SK-N-SH treated with all-trans-retinoic acid at 6 μM for 48 hours (cell line): ENCODE results near the gene ADAT3.

Experiments
- ATAC-seq: fragments of 200-7000 bp; cut with Tn5 transposase; 3 replicates; pipeline ENCODE4 v1.9.1; 2020; ENCODE audit warnings: mild to moderate bottlenecking, moderate library complexity
- ARNTL ChIP-seq: fragments of 450-650 bp; formaldehyde crosslinking; IDR thresholded peaks from 2 replicates; pipeline ENCODE4 v1.5.0; 2020; ENCODE audit warnings: low read depth, mild to moderate bottlenecking, moderate library complexity, borderline replicate concordance
- BACH2 ChIP-seq: fragments of 250-450 bp; sonication (Bioruptor Pico); IDR thresholded peaks from 2 replicates; pipeline ENCODE4 v1.9.0; 2021; ENCODE audit warnings: mild to moderate bottlenecking, borderline replicate concordance
- CSDC2 ChIP-seq: fragments of 250-450 bp; sonication (Bioruptor Pico); IDR thresholded peaks from 2 replicates; pipeline ENCODE4 v1.5.0; 2020; ENCODE audit warnings: mild to moderate bottlenecking, moderate library complexity
- ESRRG ChIP-seq: fragments of 250-450 bp; sonication (Bioruptor Pico); IDR thresholded peaks from 2 replicates; pipeline ENCODE4 v1.6.1; 2021; ENCODE audit warnings: mild to moderate bottlenecking
- ISL1 ChIP-seq: fragments of 250-450 bp; sonication (Bioruptor Pico); IDR thresholded peaks from 2 replicates; pipeline ENCODE4 v2.1.2; 2022; ENCODE audit warnings: mild to moderate bottlenecking, moderate library complexity
- OSR1 ChIP-seq: fragments of 250-450 bp; sonication (Bioruptor Pico); IDR thresholded peaks from 2 replicates; pipeline ENCODE4 v1.8.0; 2022; ENCODE audit warnings: moderate library complexity, mild to moderate bottlenecking, inconsistent platforms
- PPARA ChIP-seq: fragments of 250-450 bp; sonication (Bioruptor Pico); IDR thresholded peaks from 2 replicates; pipeline ENCODE4 v1.5.0; 2020; ENCODE audit warnings: mild to moderate bottlenecking, borderline replicate concordance
- SNAI2 ChIP-seq: fragments of 250-450 bp; sonication (Bioruptor Pico); IDR thresholded peaks from 2 replicates; pipeline ENCODE4 v1.5.0; 2020; ENCODE audit warnings: mild to moderate bottlenecking, moderate library complexity
- TCF4 ChIP-seq: fragments of 250-450 bp; sonication (Bioruptor Pico); IDR thresholded peaks from 2 replicates; pipeline ENCODE4 v1.8.0; 2021; ENCODE audit warnings: mild to moderate bottlenecking, moderate library complexity, borderline replicate concordance
- TOX ChIP-seq: fragments of 250-450 bp; sonication (Bioruptor Pico); IDR thresholded peaks from 2 replicates; pipeline ENCODE4 v1.8.0; 2021; ENCODE audit warnings: mild to moderate bottlenecking, moderate library complexity, borderline replicate concordance
- ZC3H10 ChIP-seq: fragments of 250-450 bp; sonication (Bioruptor Pico); IDR thresholded peaks from 2 replicates; pipeline ENCODE4 v1.5.1; 2021; ENCODE audit warnings: mild to moderate bottlenecking, moderate library complexity
- ZFP3 ChIP-seq: fragments of 250-450 bp; sonication (Bioruptor Pico); IDR thresholded peaks from 2 replicates; pipeline ENCODE4 v1.5.0; 2020; ENCODE audit warnings: mild to moderate bottlenecking, moderate library complexity
- ZFP30 ChIP-seq: fragments of 450-650 bp; formaldehyde crosslinking; IDR thresholded peaks from 2 replicates; pipeline ENCODE4 v1.5.0; 2022; ENCODE audit warnings: mild to moderate bottlenecking, moderate library complexity
- ZNF8 ChIP-seq: fragments of 450-650 bp; formaldehyde crosslinking; IDR thresholded peaks from 2 replicates; pipeline ENCODE4 v1.5.0; 2020; ENCODE audit warnings: mild to moderate bottlenecking, moderate library complexity
- TF ChIP-seq, protein P1 (sequence below): fragments of 250-450 bp; sonication (Bioruptor Pico); IDR thresholded peaks from 2 replicates; pipeline ENCODE4 v1.8.0; 2020; ENCODE audit warnings: mild to moderate bottlenecking, moderate library complexity, borderline replicate concordance
- TF ChIP-seq, protein P2 (sequence below): fragments of 250-450 bp; sonication (Bioruptor Pico); IDR thresholded peaks from 2 replicates; pipeline ENCODE4 v1.5.0; 2020; ENCODE audit warnings: mild to moderate bottlenecking, moderate library complexity
- TF ChIP-seq, protein P3 (sequence below): fragments of 250-450 bp; sonication (Bioruptor Pico); IDR thresholded peaks from 2 replicates; pipeline ENCODE4 v1.5.1; 2021; ENCODE audit warnings: mild to moderate bottlenecking, moderate library complexity
- TF ChIP-seq, protein P4 (sequence below): fragments of 250-450 bp; sonication (Bioruptor Pico); IDR thresholded peaks from 2 replicates; pipeline ENCODE4 v1.5.1; 2020; ENCODE audit warnings: low read depth, mild to moderate bottlenecking, moderate library complexity

The ADAT3 gene

GRCh38 chr19:1917926-1918325 lies 12.7 kb downstream of the ADAT3 start:
- ATAC-seq, result no peak

DNA sequence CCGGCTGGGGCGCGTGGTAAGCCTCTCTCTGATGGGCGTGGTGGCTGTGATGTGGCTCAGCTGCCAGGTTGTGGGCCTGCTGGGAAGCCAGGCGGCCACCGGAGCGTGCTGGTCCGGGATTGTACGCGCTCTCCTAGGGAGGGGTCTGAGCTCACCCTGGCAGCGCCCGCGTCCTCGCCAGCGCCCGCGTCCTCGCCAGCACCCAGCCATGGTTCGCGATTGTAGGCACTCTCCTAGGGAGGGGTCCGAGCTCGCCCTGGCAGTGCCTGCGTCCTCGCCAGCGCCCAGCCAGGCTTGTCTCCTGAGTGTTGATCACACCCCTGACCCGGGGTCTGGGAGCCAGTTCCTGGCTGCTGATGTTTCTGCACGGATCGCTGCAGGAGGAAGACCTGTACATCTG lies 13.8 kb downstream of the ADAT3 start:
- TF ChIP-seq, protein P1, sequence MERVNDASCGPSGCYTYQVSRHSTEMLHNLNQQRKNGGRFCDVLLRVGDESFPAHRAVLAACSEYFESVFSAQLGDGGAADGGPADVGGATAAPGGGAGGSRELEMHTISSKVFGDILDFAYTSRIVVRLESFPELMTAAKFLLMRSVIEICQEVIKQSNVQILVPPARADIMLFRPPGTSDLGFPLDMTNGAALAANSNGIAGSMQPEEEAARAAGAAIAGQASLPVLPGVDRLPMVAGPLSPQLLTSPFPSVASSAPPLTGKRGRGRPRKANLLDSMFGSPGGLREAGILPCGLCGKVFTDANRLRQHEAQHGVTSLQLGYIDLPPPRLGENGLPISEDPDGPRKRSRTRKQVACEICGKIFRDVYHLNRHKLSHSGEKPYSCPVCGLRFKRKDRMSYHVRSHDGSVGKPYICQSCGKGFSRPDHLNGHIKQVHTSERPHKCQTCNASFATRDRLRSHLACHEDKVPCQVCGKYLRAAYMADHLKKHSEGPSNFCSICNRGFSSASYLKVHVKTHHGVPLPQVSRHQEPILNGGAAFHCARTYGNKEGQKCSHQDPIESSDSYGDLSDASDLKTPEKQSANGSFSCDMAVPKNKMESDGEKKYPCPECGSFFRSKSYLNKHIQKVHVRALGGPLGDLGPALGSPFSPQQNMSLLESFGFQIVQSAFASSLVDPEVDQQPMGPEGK (CRISPR knock-in tag), result no peak
- no peak for TF ChIP-seq TOX (CRISPR knock-in tag)
- TF ChIP-seq ZFP30, result no peak
- TF ChIP-seq, protein P2, sequence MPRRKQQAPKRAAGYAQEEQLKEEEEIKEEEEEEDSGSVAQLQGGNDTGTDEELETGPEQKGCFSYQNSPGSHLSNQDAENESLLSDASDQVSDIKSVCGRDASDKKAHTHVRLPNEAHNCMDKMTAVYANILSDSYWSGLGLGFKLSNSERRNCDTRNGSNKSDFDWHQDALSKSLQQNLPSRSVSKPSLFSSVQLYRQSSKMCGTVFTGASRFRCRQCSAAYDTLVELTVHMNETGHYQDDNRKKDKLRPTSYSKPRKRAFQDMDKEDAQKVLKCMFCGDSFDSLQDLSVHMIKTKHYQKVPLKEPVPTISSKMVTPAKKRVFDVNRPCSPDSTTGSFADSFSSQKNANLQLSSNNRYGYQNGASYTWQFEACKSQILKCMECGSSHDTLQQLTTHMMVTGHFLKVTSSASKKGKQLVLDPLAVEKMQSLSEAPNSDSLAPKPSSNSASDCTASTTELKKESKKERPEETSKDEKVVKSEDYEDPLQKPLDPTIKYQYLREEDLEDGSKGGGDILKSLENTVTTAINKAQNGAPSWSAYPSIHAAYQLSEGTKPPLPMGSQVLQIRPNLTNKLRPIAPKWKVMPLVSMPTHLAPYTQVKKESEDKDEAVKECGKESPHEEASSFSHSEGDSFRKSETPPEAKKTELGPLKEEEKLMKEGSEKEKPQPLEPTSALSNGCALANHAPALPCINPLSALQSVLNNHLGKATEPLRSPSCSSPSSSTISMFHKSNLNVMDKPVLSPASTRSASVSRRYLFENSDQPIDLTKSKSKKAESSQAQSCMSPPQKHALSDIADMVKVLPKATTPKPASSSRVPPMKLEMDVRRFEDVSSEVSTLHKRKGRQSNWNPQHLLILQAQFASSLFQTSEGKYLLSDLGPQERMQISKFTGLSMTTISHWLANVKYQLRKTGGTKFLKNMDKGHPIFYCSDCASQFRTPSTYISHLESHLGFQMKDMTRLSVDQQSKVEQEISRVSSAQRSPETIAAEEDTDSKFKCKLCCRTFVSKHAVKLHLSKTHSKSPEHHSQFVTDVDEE (CRISPR knock-in tag), result no peak
- TF ChIP-seq ESRRG (CRISPR knock-in tag), result no peak
- ATAC-seq, result no peak

More at GRCh38 chr19:1917926-1918325, 12.7 kb downstream of the ADAT3 start:
- TF ChIP-seq ZNF8 (CRISPR knock-in tag), result no peak
- TF ChIP-seq OSR1 (CRISPR knock-in tag), result no peak
- TF ChIP-seq TOX (CRISPR knock-in tag), result no peak
- TF ChIP-seq BACH2 (CRISPR knock-in tag), result no peak
- no peak for TF ChIP-seq ZFP3
- TF ChIP-seq SNAI2, result no peak
- no peak for TF ChIP-seq ARNTL (CRISPR knock-in tag)
- TF ChIP-seq ISL1 (CRISPR knock-in tag), result no peak
- no peak for TF ChIP-seq PPARA (CRISPR knock-in tag)
- no peak for TF ChIP-seq TCF4
- no peak for TF ChIP-seq ZC3H10
- TF ChIP-seq, protein P3, sequence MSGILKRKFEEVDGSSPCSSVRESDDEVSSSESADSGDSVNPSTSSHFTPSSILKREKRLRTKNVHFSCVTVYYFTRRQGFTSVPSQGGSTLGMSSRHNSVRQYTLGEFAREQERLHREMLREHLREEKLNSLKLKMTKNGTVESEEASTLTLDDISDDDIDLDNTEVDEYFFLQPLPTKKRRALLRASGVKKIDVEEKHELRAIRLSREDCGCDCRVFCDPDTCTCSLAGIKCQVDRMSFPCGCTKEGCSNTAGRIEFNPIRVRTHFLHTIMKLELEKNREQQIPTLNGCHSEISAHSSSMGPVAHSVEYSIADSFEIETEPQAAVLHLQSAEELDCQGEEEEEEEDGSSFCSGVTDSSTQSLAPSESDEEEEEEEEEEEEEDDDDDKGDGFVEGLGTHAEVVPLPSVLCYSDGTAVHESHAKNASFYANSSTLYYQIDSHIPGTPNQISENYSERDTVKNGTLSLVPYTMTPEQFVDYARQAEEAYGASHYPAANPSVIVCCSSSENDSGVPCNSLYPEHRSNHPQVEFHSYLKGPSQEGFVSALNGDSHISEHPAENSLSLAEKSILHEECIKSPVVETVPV (CRISPR knock-in tag), result no peak
- TF ChIP-seq, protein P4, sequence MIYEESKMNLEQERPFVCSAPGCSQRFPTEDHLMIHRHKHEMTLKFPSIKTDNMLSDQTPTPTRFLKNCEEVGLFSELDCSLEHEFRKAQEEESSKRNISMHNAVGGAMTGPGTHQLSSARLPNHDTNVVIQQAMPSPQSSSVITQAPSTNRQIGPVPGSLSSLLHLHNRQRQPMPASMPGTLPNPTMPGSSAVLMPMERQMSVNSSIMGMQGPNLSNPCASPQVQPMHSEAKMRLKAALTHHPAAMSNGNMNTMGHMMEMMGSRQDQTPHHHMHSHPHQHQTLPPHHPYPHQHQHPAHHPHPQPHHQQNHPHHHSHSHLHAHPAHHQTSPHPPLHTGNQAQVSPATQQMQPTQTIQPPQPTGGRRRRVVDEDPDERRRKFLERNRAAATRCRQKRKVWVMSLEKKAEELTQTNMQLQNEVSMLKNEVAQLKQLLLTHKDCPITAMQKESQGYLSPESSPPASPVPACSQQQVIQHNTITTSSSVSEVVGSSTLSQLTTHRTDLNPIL (CRISPR knock-in tag), result no peak
- TF ChIP-seq, protein P1 (CRISPR knock-in tag), result no peak
- TF ChIP-seq CSDC2 (CRISPR knock-in tag), result no peak

GRCh38 chr19:1920644-1921043 lies 15.4 kb downstream of the ADAT3 start:
- TF ChIP-seq ZFP30, result no peak
- no peak for TF ChIP-seq TCF4
- no peak for TF ChIP-seq SNAI2
- TF ChIP-seq, protein P3 (CRISPR knock-in tag), result no peak
- no peak for TF ChIP-seq CSDC2 (CRISPR knock-in tag)
- ATAC-seq, result no peak
